Activated naive CD8-positive, alpha-beta T cell (primary cell): ENCODE data around the gene ETS1.

ENCODE experiments used
- H3K27ac Mint-ChIP-seq: one replicate; pipeline ENCODE4 v1.8.0; 2021; ENCODE audit warnings: mixed read lengths
- H3K27me3 Mint-ChIP-seq: one replicate; pipeline ENCODE4 v1.8.0; 2021; ENCODE audit warnings: mixed read lengths
- H3K36me3 Mint-ChIP-seq: one replicate; pipeline ENCODE4 v1.8.0; 2021; ENCODE audit warnings: mixed read lengths
- H3K4me1 Mint-ChIP-seq: one replicate; pipeline ENCODE4 v1.8.0; 2021; ENCODE audit warnings: low read depth, mixed read lengths
- H3K4me3 Mint-ChIP-seq: one replicate; pipeline ENCODE4 v1.8.0; 2021; ENCODE audit warnings: mild to moderate bottlenecking, mixed read lengths
- H3K9me3 Mint-ChIP-seq: one replicate; pipeline ENCODE4 v1.8.0; 2021; ENCODE audit warnings: low read depth, mixed read lengths

Gene ETS1

GRCh38 chr11:128608746-128609407 lies 21.5 kb upstream of the ETS1 start:
- Mint-ChIP-seq H3K9me3 (no peaks in the 10 kb centered on the region), H3K36me3 (no peaks in the 10 kb centered on the region), H3K4me3 (peak overlapping the region; percentile 56), H3K4me1 (peaks cover 71% of the 10 kb centered on the region), H3K27me3 (no peaks in the 10 kb centered on the region), H3K27ac (peak overlapping the region; percentile 92)

GRCh38 chr11:128607819-128608218 lies 20.5 kb upstream of the ETS1 start:
- H3K36me3 Mint-ChIP-seq = no peaks in the 10 kb centered on the region
- H3K27ac Mint-ChIP-seq = peak overlapping the region; percentile 92
- H3K4me3 Mint-ChIP-seq = no peak overlapping the region
- no peaks in the 10 kb centered on the region for H3K9me3 Mint-ChIP-seq
- H3K4me1 Mint-ChIP-seq = peaks cover 76% of the 10 kb centered on the region
- no peaks in the 10 kb centered on the region for H3K27me3 Mint-ChIP-seq

DNA sequence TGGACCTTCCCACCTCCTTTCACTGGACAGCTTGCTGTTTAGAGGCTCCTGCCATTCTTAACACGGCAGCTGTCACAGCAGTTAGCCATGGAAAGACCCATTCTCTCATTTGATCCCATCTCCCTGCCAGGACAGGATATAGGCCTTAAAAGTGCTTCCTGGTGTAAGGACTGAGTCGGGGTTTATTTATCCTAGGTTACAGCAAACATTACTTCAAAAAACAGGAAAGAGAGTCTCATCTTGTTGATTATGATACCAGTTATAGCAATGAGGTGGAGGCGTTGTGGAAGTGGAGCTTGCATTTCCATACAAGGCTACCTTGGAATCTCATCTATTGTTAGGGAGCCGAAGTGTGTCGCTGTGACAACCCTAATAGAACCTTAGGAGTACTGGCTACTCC lies 17.4 kb upstream of the ETS1 start:
- Mint-ChIP-seq H3K4me1 (peaks cover 61% of the 10 kb centered on the region), H3K9me3 (no peaks in the 10 kb centered on the region), H3K27me3 (no peaks in the 10 kb centered on the region), H3K4me3 (no peak overlapping the region), H3K36me3 (no peaks in the 10 kb centered on the region), H3K27ac (no peak overlapping the region)

DNA sequence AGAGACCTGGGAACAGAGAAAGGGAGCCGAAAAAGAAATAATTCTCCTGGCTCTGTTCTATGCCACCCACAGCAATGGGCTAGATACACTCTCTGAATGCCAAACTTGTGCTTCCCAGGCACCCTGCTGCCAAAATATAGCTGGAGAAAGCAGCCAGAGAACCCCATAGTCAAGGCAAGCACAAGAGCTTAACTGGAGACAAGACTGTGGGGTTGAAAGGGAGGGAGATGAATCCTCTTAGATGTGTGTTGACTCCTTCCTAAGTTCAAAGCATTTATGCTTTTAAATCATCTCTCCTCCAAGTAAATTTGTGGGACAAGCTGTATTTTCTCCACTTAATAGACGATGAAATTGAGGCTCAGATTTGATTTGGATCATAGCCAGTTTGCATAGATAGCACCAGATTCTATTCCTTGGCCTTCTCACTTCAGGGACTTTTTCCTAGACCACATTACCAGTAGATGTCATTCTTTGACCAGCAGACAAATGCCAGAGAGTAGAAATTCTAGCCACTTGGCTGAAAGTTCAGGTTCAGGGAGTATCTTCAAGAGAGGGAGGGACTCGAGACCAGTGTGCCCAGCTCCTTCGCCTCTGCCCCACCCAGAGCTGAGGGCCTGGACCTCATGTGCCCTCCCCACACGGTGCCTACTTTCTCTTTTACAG lies 16.5 kb upstream of the ETS1 start:
- Mint-ChIP-seq H3K4me3 (no peak overlapping the region), H3K9me3 (no peaks in the 10 kb centered on the region), H3K36me3 (no peaks in the 10 kb centered on the region), H3K27ac (no peak overlapping the region), H3K4me1 (peaks cover 60% of the 10 kb centered on the region), H3K27me3 (no peaks in the 10 kb centered on the region)

DNA sequence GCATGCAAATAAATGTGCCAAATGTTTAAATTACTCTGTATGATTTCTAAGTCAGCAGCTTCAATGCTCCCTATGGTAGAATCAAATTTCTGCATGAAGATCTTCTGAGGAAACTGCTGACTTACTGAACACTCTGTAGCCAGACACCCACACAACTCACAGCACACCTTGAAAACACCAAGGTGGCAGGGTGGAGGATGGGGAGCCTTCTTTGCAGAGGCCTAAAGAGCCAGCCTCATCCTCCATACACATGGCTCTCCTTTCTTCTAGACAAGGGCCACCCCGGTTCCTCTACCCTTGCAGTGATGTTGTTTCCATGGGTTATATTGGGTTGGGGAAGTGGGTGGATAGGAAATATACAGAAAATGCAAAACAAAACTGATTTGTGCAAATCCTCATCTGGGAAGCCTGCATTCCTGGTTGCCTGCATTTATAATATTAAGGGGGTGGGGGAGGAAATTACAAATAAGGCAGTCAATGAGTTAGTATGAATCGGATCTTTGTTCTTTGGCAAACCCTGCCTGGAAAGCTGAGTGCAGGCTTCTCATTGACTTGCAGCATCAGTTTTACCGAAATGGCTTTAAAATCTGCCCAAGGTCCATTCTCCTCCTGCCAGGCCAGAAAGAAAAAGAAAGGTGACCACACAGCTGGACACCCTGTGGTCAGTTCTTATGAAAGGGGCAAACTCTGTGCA lies 15.8 kb upstream of the ETS1 start:
- Mint-ChIP-seq H3K4me1 (peaks cover 60% of the 10 kb centered on the region), H3K4me3 (no peak overlapping the region), H3K9me3 (no peaks in the 10 kb centered on the region), H3K27ac (peak overlapping the region; percentile 50), H3K36me3 (no peaks in the 10 kb centered on the region), H3K27me3 (no peaks in the 10 kb centered on the region)

GRCh38 chr11:128599729-128600128 lies 12.4 kb upstream of the ETS1 start:
- Mint-ChIP-seq H3K27ac (no peak overlapping the region), H3K4me1 (peaks cover 62% of the 10 kb centered on the region), H3K4me3 (no peak overlapping the region), H3K9me3 (no peaks in the 10 kb centered on the region), H3K27me3 (no peaks in the 10 kb centered on the region), H3K36me3 (no peaks in the 10 kb centered on the region)

DNA sequence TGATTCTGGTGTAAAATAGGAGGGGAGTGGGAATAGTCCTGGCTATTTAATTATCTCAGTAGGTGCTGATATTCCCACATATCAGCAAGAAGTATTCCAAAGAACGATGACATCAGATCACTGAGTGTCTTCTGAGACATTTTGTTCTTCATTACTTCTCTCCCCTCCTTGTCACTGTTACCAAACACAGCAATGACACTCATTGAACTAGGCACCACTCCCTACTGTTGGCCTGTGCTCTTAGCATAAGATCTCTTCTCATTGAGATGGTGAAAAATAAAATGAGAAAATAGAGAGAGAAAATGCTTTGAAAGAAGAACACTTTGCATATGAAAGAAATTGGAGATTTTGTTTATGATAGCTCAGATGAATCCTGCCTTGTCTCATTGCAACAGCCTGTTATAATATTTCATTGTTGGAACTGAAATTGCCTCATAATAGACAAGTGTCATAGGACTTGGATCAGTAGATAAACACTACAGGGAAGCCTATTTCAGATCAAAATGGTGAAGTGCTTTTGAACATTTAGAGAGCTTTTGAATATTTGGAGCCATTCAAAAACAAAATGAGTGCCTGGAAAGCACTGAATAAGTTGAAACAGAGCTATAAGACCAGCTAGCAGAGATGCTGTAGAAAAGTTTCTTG lies 11.3 kb upstream of the ETS1 start:
- Mint-ChIP-seq H3K4me1 (peaks cover 53% of the 10 kb centered on the region), H3K36me3 (no peaks in the 10 kb centered on the region), H3K27ac (no peak overlapping the region), H3K4me3 (no peak overlapping the region), H3K9me3 (no peaks in the 10 kb centered on the region), H3K27me3 (no peaks in the 10 kb centered on the region)

- H3K27me3 Mint-ChIP-seq = no peaks in the 10 kb centered on the region
- H3K36me3 Mint-ChIP-seq = no peaks in the 10 kb centered on the region
- H3K4me1 Mint-ChIP-seq = peaks cover 48% of the 10 kb centered on the region
- H3K27ac Mint-ChIP-seq = no peak overlapping the region
- no peak overlapping the region for H3K4me3 Mint-ChIP-seq
- H3K9me3 Mint-ChIP-seq = no peaks in the 10 kb centered on the region
Measured at GRCh38 chr11:128598096-128598495, 10.7 kb upstream of the ETS1 start.

DNA sequence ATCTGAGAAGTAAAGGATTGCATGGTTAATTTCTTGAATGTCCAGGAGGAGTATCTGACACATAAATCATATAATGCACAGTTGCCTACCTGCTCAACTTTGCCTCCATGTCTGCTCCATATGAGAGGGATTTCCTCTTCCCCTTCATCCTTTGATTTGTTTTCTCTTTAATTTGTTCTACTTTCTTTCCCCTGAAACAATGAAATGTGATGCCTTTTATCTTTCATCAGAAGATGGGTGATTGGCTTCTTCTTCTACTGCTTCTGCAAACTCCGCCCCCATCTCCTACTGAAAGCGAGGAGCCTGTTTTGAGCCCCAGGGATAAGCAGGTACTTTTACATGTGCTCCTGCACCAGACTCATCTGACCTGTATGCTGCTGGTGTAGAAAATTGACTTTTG lies 9.9 kb upstream of the ETS1 start:
- no peaks in the 10 kb centered on the region for H3K36me3 Mint-ChIP-seq
- H3K9me3 Mint-ChIP-seq = no peaks in the 10 kb centered on the region
- peaks cover 44% of the 10 kb centered on the region for H3K4me1 Mint-ChIP-seq
- no peak overlapping the region for H3K4me3 Mint-ChIP-seq
- no peaks in the 10 kb centered on the region for H3K27me3 Mint-ChIP-seq
- no peak overlapping the region for H3K27ac Mint-ChIP-seq

DNA sequence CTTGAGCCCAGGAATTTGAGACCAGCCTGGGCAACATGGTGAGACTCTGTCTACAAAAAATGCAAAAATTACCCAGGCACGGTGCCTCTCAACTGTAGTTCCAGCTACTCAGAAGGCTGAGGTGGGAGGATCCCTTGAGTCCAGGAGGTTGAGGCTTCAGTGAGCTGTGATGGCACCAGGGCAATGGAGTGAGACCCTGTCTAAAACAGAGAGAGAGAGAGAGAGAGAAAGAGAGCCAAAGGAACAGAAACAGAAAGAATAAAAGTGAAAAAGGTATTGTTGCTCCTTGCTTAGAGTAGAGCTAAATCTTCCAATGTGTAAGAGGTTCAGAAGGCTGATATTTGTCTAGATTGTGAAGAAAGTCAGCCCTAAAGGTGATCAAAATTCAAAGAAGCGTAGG lies 8.9 kb upstream of the ETS1 start:
- no peaks in the 10 kb centered on the region for H3K27me3 Mint-ChIP-seq
- H3K9me3 Mint-ChIP-seq = no peaks in the 10 kb centered on the region
- no peak overlapping the region for H3K4me3 Mint-ChIP-seq
- no peaks in the 10 kb centered on the region for H3K36me3 Mint-ChIP-seq
- peak overlapping the region; percentile 10 for H3K27ac Mint-ChIP-seq
- peaks cover 39% of the 10 kb centered on the region for H3K4me1 Mint-ChIP-seq

DNA sequence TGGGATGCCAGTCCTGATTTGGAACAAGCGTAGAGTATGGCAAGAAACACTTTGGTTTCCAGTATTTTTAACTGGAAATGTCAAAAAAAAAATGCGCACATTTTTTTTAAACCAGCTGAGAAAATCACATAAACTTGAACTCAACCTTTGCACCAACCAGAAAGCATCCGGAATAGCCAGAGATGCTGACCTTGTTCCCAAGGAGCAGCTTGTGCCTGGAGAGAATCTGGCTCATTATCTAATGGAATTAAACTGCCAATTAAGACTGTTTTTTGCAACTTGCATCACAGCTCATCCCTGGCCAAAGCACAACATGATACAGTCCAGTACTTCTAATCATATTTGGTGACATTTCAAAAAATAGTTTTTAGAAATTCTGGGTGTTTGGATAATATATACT lies 8.4 kb upstream of the ETS1 start:
- H3K9me3 Mint-ChIP-seq = no peaks in the 10 kb centered on the region
- no peak overlapping the region for H3K4me3 Mint-ChIP-seq
- no peaks in the 10 kb centered on the region for H3K36me3 Mint-ChIP-seq
- H3K27me3 Mint-ChIP-seq = no peaks in the 10 kb centered on the region
- peaks cover 39% of the 10 kb centered on the region for H3K4me1 Mint-ChIP-seq
- no peak overlapping the region for H3K27ac Mint-ChIP-seq

DNA sequence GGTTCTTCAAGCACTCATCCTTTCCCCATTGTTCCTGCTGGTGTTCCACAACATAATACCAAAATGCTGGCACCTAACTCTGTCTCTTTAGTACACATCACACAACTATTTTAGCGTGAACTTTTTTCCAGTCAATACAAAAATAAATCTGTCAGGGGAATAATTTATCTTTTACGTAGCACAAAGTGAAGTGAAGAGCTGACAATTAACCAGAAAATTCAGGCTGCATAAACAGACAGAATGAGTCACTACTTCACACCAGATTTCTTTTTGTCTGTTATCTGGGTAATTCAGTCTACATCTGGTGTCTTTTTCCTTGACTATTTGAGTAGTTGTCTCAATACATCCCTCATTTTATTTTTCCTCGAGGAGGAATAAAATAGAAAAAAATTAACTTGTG lies 7.9 kb upstream of the ETS1 start:
- Mint-ChIP-seq H3K36me3 (no peaks in the 10 kb centered on the region), H3K4me3 (no peak overlapping the region), H3K27me3 (no peaks in the 10 kb centered on the region), H3K4me1 (peaks cover 37% of the 10 kb centered on the region), H3K9me3 (no peaks in the 10 kb centered on the region), H3K27ac (no peak overlapping the region)

GRCh38 chr11:128594226-128594625 lies 6.9 kb upstream of the ETS1 start:
- Mint-ChIP-seq H3K27me3 (no peaks in the 10 kb centered on the region), H3K36me3 (no peaks in the 10 kb centered on the region), H3K27ac (no peak overlapping the region), H3K4me3 (no peak overlapping the region), H3K4me1 (peaks cover 28% of the 10 kb centered on the region), H3K9me3 (no peaks in the 10 kb centered on the region)

DNA sequence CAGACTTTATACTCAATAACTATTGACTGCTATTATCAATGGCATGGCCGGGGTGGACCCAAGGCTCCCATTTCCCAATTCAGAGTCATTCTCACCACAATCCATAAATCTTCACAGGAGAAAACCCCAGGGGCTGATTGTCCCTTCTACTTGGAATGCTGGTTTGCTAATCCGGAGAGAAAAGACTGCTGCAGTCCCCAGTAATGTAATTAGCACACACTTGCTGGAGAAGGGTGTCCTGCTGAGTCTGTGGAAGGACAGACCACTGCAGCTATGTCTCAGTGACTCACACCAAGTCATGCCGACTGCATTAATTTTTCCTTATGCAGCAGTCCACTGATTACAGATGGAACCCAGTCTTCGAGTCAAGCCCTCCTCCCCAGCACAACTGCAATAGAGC lies 5.9 kb upstream of the ETS1 start:
- Mint-ChIP-seq H3K9me3 (no peaks in the 10 kb centered on the region), H3K27me3 (no peaks in the 10 kb centered on the region), H3K4me1 (peaks cover 20% of the 10 kb centered on the region), H3K4me3 (no peak overlapping the region), H3K27ac (no peak overlapping the region), H3K36me3 (no peaks in the 10 kb centered on the region)

- Mint-ChIP-seq H3K4me1 (peaks cover 18% of the 10 kb centered on the region), H3K27me3 (no peaks in the 10 kb centered on the region), H3K4me3 (no peak overlapping the region), H3K9me3 (no peaks in the 10 kb centered on the region), H3K27ac (no peak overlapping the region), H3K36me3 (no peaks in the 10 kb centered on the region)
Measured at GRCh38 chr11:128592454-128592853, 5.1 kb upstream of the ETS1 start.
